ENCODE results near the gene PLPPR1. TPM values are rescaled to one million over a fixed set of nuclear protein-coding genes. Genes with fewer than 3 reads are reported as not detected.

Gene PLPPR1
- total RNA-seq, 3 donors from 2014 or later, result 0.31 to 1.9 (median 0.38) TPM

DNA sequence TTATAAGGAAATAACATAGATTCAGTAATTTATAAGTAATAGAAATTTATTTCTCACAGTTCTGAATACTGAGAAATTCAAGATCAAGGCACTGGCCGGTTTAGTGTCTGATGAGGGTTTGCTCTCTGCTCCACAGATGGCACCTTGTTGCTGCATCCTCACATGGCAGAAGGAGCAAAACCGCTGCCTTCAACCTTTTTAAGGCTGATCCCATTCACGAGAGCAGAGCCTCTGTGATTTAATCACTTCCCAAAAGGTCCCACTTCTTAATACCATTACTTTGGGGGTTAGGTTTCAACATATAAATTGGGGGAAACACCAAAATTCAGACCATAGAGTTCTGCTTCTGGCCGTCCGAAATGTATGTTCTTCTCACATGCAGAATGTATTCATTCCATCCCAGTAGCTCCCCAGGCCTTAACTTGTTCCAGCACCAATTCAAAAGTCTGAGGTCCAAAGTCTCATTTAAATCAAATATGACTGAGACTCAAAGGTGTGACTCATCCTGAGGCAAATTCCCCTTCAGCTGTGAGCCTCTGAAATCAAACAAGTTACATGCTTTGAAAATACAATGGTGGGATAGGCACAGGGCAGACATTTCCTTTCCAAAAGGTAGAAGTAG lies 325.7 kb downstream of the PLPPR1 start:
- Histone ChIP-seq H3K4me3 (no peak overlapping the region), H3K9me3 (no peaks in the 10 kb centered on the region), H3K36me3 (ENCODE audit: low read depth) (no peaks in the 10 kb centered on the region), H3K4me1 (ENCODE audit: low read depth) (peaks cover 8% of the 10 kb centered on the region)
- intact Hi-C loops (cut with DNase I, micrococcal nuclease), result no loop called here
- ATAC-seq, result peak; percentile 91
- TF ChIP-seq CTCF (IDR thresholded peaks at IDR 0.05), result no peak
- peak in 1 of 3 donors; percentile 36 for DNase-seq

- TF ChIP-seq CTCF (IDR thresholded peaks at IDR 0.05), result no peak
- H3K4me3 ChIP-seq, result no peak overlapping the region
- no peaks in the 10 kb centered on the region for H3K9me3 ChIP-seq
- DNase-seq (peak in 2 of 3 donors; percentile 12 to 58), ATAC-seq (peak; percentile 74)
- peaks cover 8% of the 10 kb centered on the region for H3K4me1 ChIP-seq (ENCODE audit: low read depth)
- no peaks in the 10 kb centered on the region for H3K36me3 ChIP-seq (ENCODE audit: low read depth)
- intact Hi-C loops (cut with DNase I, micrococcal nuclease), result no loop called here
Observed at GRCh38 chr9:101354765-101355708, 326.5 kb downstream of the PLPPR1 start.

GRCh38 chr9:101356619-101357018 lies 328.1 kb downstream of the PLPPR1 start:
- intact Hi-C loops (cut with DNase I, micrococcal nuclease), result no loop called here
- Histone ChIP-seq H3K36me3 (ENCODE audit: low read depth) (no peaks in the 10 kb centered on the region), H3K9me3 (no peaks in the 10 kb centered on the region), H3K4me1 (ENCODE audit: low read depth) (peaks cover 8% of the 10 kb centered on the region), H3K4me3 (no peak overlapping the region)
- ATAC-seq (no peak), DNase-seq (no peak)
- no peak for TF ChIP-seq CTCF (IDR thresholded peaks at IDR 0.05)

- intact Hi-C loops (cut with DNase I, micrococcal nuclease), result no loop called here
- TF ChIP-seq CTCF (IDR thresholded peaks at IDR 0.05), result no peak
- Histone ChIP-seq H3K36me3 (ENCODE audit: low read depth) (no peaks in the 10 kb centered on the region), H3K4me3 (no peak overlapping the region), H3K4me1 (ENCODE audit: low read depth) (peaks cover 7% of the 10 kb centered on the region), H3K9me3 (no peaks in the 10 kb centered on the region)
- ATAC-seq (no peak), DNase-seq (no peak)
Observed at GRCh38 chr9:101359679-101360078, 331.2 kb downstream of the PLPPR1 start.

DNA sequence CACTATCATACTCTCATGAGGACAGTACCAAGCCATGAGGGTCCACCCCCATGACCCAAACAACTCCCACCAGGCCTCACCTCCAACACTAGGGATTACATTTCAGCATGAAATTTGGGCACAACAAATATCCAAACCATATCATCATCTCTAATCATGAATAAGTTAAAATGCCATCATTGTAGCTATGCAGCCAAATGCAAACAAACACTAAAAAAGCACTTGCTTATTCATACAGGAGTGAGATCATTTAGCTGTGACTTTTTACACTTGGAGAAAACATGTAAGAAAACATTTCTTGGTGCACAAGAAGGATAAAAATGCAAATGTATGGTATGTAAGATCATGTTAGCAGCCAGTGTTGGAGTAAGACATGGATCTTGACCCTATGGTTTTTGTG lies 332.1 kb downstream of the PLPPR1 start:
- DNase-seq, result no peak
- H3K4me1 ChIP-seq (ENCODE audit: low read depth), result no peaks in the 10 kb centered on the region
- no peaks in the 10 kb centered on the region for H3K36me3 ChIP-seq (ENCODE audit: low read depth)
- no peak for TF ChIP-seq CTCF (IDR thresholded peaks at IDR 0.05)
- intact Hi-C loops (cut with DNase I, micrococcal nuclease), result no loop called here
- H3K9me3 ChIP-seq, result no peaks in the 10 kb centered on the region
- no peak overlapping the region for H3K4me3 ChIP-seq
- ATAC-seq, result no peak
